GM12878 (cell line): ENCODE results near the gene PLS3. TPM values are rescaled to one million over a fixed set of nuclear protein-coding genes. Genes with fewer than 3 reads are reported as not detected.

Source experiments
- ATAC-seq: fragments of 200-7000 bp; cut with Tn5 transposase; 3 replicates; pipeline ENCODE4 v1.9.1; 2020; ENCODE audit warnings: mild to moderate bottlenecking, moderate library complexity
- BruUV-seq: library from RNA; stranded (reverse); fragments of 400-500 nt; replicated peaks from 2 replicates; lab custom pipeline; 2021; lab: Mats Ljungman, UMichigan
- CTCF ChIA-PET: fragments of 300-600 bp; sonication (Branson Sonifier 250); formaldehyde crosslinking; extraction: SDS; loops from one replicate; lab custom pipeline; 2021; ENCODE audit warnings: inconsistent platforms; lab: Yijun Ruan, JAX
- POLR2A ChIA-PET: fragments of 350-600 bp; formaldehyde crosslinking; extraction: SDS; loops from one replicate; lab custom pipeline; 2021; ENCODE audit warnings: inconsistent platforms; lab: Charles Lee
- RAD21 ChIA-PET: fragments of 300-600 bp; sonication (Branson Sonifier 250); formaldehyde crosslinking; loops from one replicate; lab custom pipeline; 2023; ENCODE audit warnings: antibody characterized with exemption; ENCODE audit not compliant: unreplicated experiment; lab: Charles Lee
- SMC1A ChIA-PET: fragments of 300-600 bp; sonication (Branson Sonifier 250); formaldehyde crosslinking; loops from one replicate; lab custom pipeline; 2023; ENCODE audit not compliant: unreplicated experiment, uncharacterized antibody; lab: Charles Lee
- DNase-seq: peaks from one replicate; pipeline ENCODE4 v3.0.0-alpha.2; 2011; ENCODE audit warnings: low read depth, low spot score
- FAIRE-seq: peaks from 3 replicates; lab custom pipeline; 2011; peaks lifted over from hg19 to GRCh38; lab: Jason Lieb, UNC
- H2AFZ ChIP-seq: 2 replicates; pipeline ENCODE4 v1.6.0; 2011; ENCODE audit warnings: low read depth, low read length, control low read depth; ENCODE audit not compliant: control insufficient read depth
- H3K27ac ChIP-seq: 2 replicates; pipeline ENCODE4 v1.5.1; 2011; ENCODE audit warnings: control low read depth; ENCODE audit not compliant: control insufficient read depth, insufficient read depth
- H3K27me3 ChIP-seq, 2 experiments: replicated peaks in 1 of 2; 2 replicates each; pipeline versions ENCODE4 v1.6.0 to v1.6.1; 2011; ENCODE audit warnings: low read length in 1 of 2; ENCODE audit not compliant: control insufficient read depth in 2 of 2, insufficient read depth in 2 of 2
- H3K36me3 ChIP-seq, 2 experiments: 2 replicates each; pipeline ENCODE4 v1.5.1; 2011; ENCODE audit warnings: low read length in 1 of 2; ENCODE audit not compliant: control insufficient read depth in 2 of 2, insufficient read depth in 2 of 2
- H3K4me1 ChIP-seq: 2 replicates; pipeline ENCODE4 v1.6.1; 2011; ENCODE audit warnings: mild to moderate bottlenecking, low read length, moderate library complexity, mixed read lengths; ENCODE audit not compliant: control insufficient read depth, insufficient read depth
- H3K4me2 ChIP-seq: 2 replicates; pipeline ENCODE4 v1.6.0; 2011; ENCODE audit warnings: control low read depth; ENCODE audit not compliant: control insufficient read depth, insufficient read depth
- H3K4me3 ChIP-seq: fragments of 200-600 bp; sonication (generic); 2 replicates; pipeline ENCODE4 v1.5.1; 2016
- H3K79me2 ChIP-seq: 2 replicates; pipeline ENCODE4 v1.6.0; 2011; ENCODE audit warnings: low read length; ENCODE audit not compliant: control insufficient read depth, insufficient read depth
- H3K9ac ChIP-seq: 2 replicates; pipeline ENCODE4 v1.8.0; 2011; ENCODE audit warnings: low read length, control low read depth, mixed read lengths; ENCODE audit not compliant: control insufficient read depth, insufficient read depth
- H3K9me3 ChIP-seq: replicated peaks from 3 replicates; pipeline ENCODE4 v1.5.1; 2011; ENCODE audit warnings: mild to moderate bottlenecking, low read length; ENCODE audit not compliant: control insufficient read depth, insufficient read depth
- H4K20me1 ChIP-seq: 2 replicates; pipeline ENCODE4 v1.6.0; 2011; ENCODE audit not compliant: control insufficient read depth, insufficient read depth
- ATF7 ChIP-seq: fragments of 450-650 bp; IDR thresholded peaks from 2 replicates; pipeline ENCODE4 v1.6.1; 2016; ENCODE audit warnings: low read depth, mild to moderate bottlenecking
- DPF2 ChIP-seq: fragments of 450-650 bp; IDR thresholded peaks from 2 replicates; pipeline ENCODE4 v1.6.1; 2017; ENCODE audit warnings: mild to moderate bottlenecking
- IKZF2 ChIP-seq, 2 experiments: fragments of 450-650 bp; IDR thresholded peaks; 2 replicates each; pipeline ENCODE4 v1.6.1; 2017; ENCODE audit warnings: mild to moderate bottlenecking in 2 of 2, moderate library complexity in 2 of 2
- NBN ChIP-seq: fragments of 450-650 bp; IDR thresholded peaks from 2 replicates; pipeline ENCODE4 v1.6.1; 2016
- NFYB ChIP-seq: IDR thresholded peaks from 2 replicates; pipeline ENCODE4 v1.6.1; 2011; ENCODE audit warnings: low read depth, mild to moderate bottlenecking, low read length, improper control_type of control experiment, moderate library complexity; ENCODE audit not compliant: insufficient read depth
- WGBS: methylation state at CpG from one replicate; pipeline ENCODE4 v1.1.6; 2016; ENCODE audit warnings: low lambda C conversion rate; ENCODE audit not compliant: insufficient replicate concordance, insufficient coverage; ENCODE audit errors: missing lambda C conversion rate; 5-methylcytosine and 5-hydroxymethylcytosine counted together
- in situ Hi-C: fragments of 300-500 bp; cut with MboI; formaldehyde crosslinking; loops from 9 replicates; pipeline ENCODE4 v1.14.3; 2018; ENCODE audit warnings: mixed read lengths
- intact Hi-C: fragments of 100-400 bp; cut with micrococcal nuclease; formaldehyde crosslinking; loops from one replicate; pipeline ENCODE4 v1.14.2; 2022; ENCODE audit not compliant: unreplicated experiment
- polyA plus RNA-seq, 11 experiments: library from polyadenylated mRNA; depleted of rRNA in 4 of 11; unstranded in 6 of 11; stranded (reverse) in 5 of 11; fragments of >200 nt; fragmentation: Nextera tagmentation in 4 of 11; fragmentation: Illumina TruSeq in 1 of 11; extraction: Ambion mirVana in 4 of 11; extraction: Trizol in 1 of 11; gene quantifications; 1 replicate in 1 of 11; 2 replicates in 10 of 11; pipeline versions ENCODE4 v1.2.1 to v1.2.3, GENCODE V29; 2011 to 2016; ENCODE audit warnings: inconsistent platforms in 2 of 11, missing spikeins in 2 of 11, low read depth in 1 of 11
- total RNA-seq, 4 experiments: library from RNA; depleted of rRNA in 3 of 4; stranded (reverse); fragments of >200 nt in 3 of 4; fragmentation: Illumina TruSeq in 1 of 4; extraction: Trizol in 1 of 4; gene quantifications; 2 replicates each; pipeline versions ENCODE4 v1.2.1 to v1.2.3, GENCODE V29; 2013 to 2021
- TF ChIP-seq, protein P1 (sequence below): fragments of 450-650 bp; IDR thresholded peaks from 2 replicates; pipeline ENCODE4 v1.6.1; 2017; ENCODE audit warnings: mild to moderate bottlenecking, low read depth, inconsistent platforms; ENCODE audit not compliant: poor library complexity, severe bottlenecking
- TF ChIP-seq, protein P2 (sequence below): fragments of 150-350 bp; IDR thresholded peaks from 2 replicates; pipeline ENCODE4 v1.6.1; 2016; ENCODE audit warnings: low read depth, low read length
- TF ChIP-seq, protein P3 (sequence below): fragments of 450-650 bp; formaldehyde crosslinking; IDR thresholded peaks from 2 replicates; pipeline ENCODE4 v1.4.0; 2022; ENCODE audit warnings: mild to moderate bottlenecking, moderate library complexity

Gene PLS3
- total and polyA plus RNA-seq, 10 of the 15 experiments (the other 5 are each of a cell fraction or from before 2014, with no cell fraction given) = 47.6 to 236 (median 174) TPM

DNA sequence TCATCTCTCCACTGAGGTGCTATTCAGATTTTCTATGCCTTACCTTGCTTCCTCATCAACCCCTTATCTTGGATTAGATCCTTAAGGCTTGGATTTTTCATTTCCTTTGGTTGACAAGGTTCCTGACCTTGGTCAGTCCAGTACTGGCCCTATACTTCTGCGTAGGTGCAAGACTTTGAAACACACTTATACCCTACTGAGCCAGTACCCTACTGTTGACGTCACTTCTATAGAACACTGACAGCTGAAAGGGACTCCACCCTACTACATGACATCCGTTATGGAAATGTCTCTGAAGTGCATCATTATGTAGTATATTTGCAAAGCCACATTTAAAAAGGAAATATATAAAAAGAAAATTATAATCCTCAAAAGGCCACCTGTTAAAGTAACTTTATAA lies 12.0 kb upstream of the PLS3 start:
- no peak for DNase-seq
- Histone ChIP-seq H3K4me2 (no peak overlapping the region), H3K4me3 (no peak overlapping the region), H4K20me1 (no peaks in the 10 kb centered on the region), H3K36me3 (no peaks in the 10 kb centered on the region), H3K9ac (no peak overlapping the region), H3K9me3 (no peaks in the 10 kb centered on the region), H3K27ac (no peak overlapping the region), H3K27me3 (no peaks in the 10 kb centered on the region), H3K79me2 (no peaks in the 10 kb centered on the region), H3K4me1 (no peaks in the 10 kb centered on the region), H2AFZ (no peak overlapping the region)
- peak; percentile 82 for TF ChIP-seq ATF7
- no peak for TF ChIP-seq NFYB
- no peak for TF ChIP-seq NBN
- no peak for TF ChIP-seq DPF2
- no peak for TF ChIP-seq IKZF2 (IDR thresholded peaks at IDR 0.05)
- TF ChIP-seq, protein P1, sequence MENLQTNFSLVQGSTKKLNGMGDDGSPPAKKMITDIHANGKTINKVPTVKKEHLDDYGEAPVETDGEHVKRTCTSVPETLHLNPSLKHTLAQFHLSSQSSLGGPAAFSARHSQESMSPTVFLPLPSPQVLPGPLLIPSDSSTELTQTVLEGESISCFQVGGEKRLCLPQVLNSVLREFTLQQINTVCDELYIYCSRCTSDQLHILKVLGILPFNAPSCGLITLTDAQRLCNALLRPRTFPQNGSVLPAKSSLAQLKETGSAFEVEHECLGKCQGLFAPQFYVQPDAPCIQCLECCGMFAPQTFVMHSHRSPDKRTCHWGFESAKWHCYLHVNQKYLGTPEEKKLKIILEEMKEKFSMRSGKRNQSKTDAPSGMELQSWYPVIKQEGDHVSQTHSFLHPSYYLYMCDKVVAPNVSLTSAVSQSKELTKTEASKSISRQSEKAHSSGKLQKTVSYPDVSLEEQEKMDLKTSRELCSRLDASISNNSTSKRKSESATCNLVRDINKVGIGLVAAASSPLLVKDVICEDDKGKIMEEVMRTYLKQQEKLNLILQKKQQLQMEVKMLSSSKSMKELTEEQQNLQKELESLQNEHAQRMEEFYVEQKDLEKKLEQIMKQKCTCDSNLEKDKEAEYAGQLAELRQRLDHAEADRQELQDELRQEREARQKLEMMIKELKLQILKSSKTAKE = no peak
- TF ChIP-seq, protein P2, sequence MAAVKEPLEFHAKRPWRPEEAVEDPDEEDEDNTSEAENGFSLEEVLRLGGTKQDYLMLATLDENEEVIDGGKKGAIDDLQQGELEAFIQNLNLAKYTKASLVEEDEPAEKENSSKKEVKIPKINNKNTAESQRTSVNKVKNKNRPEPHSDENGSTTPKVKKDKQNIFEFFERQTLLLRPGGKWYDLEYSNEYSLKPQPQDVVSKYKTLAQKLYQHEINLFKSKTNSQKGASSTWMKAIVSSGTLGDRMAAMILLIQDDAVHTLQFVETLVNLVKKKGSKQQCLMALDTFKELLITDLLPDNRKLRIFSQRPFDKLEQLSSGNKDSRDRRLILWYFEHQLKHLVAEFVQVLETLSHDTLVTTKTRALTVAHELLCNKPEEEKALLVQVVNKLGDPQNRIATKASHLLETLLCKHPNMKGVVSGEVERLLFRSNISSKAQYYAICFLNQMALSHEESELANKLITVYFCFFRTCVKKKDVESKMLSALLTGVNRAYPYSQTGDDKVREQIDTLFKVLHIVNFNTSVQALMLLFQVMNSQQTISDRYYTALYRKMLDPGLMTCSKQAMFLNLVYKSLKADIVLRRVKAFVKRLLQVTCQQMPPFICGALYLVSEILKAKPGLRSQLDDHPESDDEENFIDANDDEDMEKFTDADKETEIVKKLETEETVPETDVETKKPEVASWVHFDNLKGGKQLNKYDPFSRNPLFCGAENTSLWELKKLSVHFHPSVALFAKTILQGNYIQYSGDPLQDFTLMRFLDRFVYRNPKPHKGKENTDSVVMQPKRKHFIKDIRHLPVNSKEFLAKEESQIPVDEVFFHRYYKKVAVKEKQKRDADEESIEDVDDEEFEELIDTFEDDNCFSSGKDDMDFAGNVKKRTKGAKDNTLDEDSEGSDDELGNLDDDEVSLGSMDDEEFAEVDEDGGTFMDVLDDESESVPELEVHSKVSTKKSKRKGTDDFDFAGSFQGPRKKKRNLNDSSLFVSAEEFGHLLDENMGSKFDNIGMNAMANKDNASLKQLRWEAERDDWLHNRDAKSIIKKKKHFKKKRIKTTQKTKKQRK = no peak
- TF ChIP-seq, protein P3, sequence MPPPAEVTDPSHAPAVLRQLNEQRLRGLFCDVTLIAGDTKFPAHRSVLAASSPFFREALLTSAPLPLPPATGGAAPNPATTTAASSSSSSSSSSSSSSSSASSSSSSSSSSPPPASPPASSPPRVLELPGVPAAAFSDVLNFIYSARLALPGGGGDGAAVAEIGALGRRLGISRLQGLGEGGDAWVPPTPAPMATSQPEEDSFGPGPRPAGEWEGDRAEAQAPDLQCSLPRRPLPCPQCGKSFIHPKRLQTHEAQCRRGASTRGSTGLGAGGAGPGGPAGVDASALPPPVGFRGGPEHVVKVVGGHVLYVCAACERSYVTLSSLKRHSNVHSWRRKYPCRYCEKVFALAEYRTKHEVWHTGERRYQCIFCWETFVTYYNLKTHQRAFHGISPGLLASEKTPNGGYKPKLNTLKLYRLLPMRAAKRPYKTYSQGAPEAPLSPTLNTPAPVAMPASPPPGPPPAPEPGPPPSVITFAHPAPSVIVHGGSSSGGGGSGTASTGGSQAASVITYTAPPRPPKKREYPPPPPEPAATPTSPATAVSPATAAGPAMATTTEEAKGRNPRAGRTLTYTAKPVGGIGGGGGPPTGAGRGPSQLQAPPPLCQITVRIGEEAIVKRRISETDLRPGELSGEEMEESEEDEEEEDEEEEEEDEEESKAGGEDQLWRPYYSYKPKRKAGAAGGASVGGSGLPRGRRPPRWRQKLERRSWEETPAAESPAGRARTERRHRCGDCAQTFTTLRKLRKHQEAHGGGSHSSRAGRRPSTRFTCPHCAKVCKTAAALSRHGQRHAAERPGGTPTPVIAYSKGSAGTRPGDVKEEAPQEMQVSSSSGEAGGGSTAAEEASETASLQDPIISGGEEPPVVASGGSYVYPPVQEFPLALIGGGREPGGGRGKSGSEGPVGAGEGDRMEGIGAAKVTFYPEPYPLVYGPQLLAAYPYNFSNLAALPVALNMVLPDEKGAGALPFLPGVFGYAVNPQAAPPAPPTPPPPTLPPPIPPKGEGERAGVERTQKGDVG (CRISPR knock-in tag) = no peak
- RAD21 ChIA-PET = interaction anchor here (0.9 kb wide), 1 partner anchor 45 kb away, joined by 4 read pairs; no protein-coding TSS in a partner anchor
- ATAC-seq = peak; percentile 91
- SMC1A ChIA-PET = interaction anchor here (1.0 to 1.4 kb wide), 6 partner anchors 10 to 186 kb away, joined by 3 to 5 read pairs (median 4); no protein-coding TSS in a partner anchor
- no peak for FAIRE-seq
- in situ Hi-C loops (no loop called here), intact Hi-C loops (no loop called here)
- CTCF ChIA-PET = interaction anchor here (1.2 kb wide), 1 partner anchor 10 kb away, joined by 4 read pairs; no protein-coding TSS in a partner anchor
- 33% methylated on average over 3 of the region's 3 CpGs for WGBS
- POLR2A ChIA-PET = interaction anchor here (0.6 kb wide), 1 partner anchor 33 kb away, joined by 3 read pairs; no protein-coding TSS in a partner anchor
- BruUV-seq = no TSS peak
